HepG2 (cell line): ENCODE data around the gene MOB4.

ENCODE experiments used
- CEBPB ChIP-seq: IDR thresholded peaks from 2 replicates; pipeline ENCODE4 v1.6.1; 2011; ENCODE audit warnings: low read depth, low read length, improper control_type of control experiment, borderline replicate concordance
- MYNN ChIP-seq: sonication (generic); formaldehyde crosslinking; IDR thresholded peaks from 2 replicates; pipeline ENCODE4 v1.4.0; 2020; ENCODE audit warnings: mild to moderate bottlenecking, low read depth, missing genetic modification reagents
- POLR2A ChIP-seq, 2 experiments: IDR thresholded peaks; 2 replicates each; pipeline ENCODE4 v1.6.1; 2011; ENCODE audit warnings: low read depth in 2 of 2, low read length in 2 of 2, mild to moderate bottlenecking in 1 of 2, moderate library complexity in 1 of 2; ENCODE audit not compliant: insufficient read depth in 1 of 2
- RBAK ChIP-seq: sonication (generic); formaldehyde crosslinking; IDR thresholded peaks from 2 replicates; pipeline ENCODE4 v1.5.1; 2020; ENCODE audit warnings: mild to moderate bottlenecking, missing genetic modification reagents
- ZNF468 ChIP-seq: sonication (generic); formaldehyde crosslinking; IDR thresholded peaks from 2 replicates; pipeline ENCODE4 v1.8.0; 2022; ENCODE audit warnings: mild to moderate bottlenecking, moderate library complexity, missing genetic modification reagents
- TF ChIP-seq, protein P1 (sequence below): IDR thresholded peaks from 2 replicates; pipeline ENCODE4 v1.6.1; 2012; ENCODE audit warnings: inconsistent platforms

DNA sequence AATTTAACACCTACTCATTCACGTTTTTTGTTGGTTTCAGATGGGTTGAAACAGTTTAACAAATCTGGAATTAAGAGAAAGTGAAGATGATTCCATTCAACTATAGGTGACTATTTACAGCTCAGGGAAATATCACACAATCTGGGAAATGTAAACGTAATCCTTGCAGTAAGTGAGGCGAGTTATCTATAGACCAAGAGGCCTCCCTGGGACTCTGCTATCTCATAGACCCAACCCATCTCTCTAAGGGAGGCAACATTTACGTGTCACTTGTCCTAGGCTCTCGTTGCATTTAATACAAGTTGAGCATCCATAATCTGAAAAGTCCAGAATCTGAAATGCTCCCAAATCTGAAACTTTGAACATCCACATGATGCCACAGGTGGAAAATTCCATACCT, 2.0 kb upstream of the MOB4 start:
- TF ChIP-seq MYNN (CRISPR knock-in tag), result no peak
- TF ChIP-seq, protein P1, sequence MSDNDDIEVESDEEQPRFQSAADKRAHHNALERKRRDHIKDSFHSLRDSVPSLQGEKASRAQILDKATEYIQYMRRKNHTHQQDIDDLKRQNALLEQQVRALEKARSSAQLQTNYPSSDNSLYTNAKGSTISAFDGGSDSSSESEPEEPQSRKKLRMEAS, result no peak
- no peak for TF ChIP-seq CEBPB
- no peak for TF ChIP-seq POLR2A (IDR thresholded peaks at IDR 0.05; ENCODE audit: insufficient read depth in 1 of 2, low read depth in 2 of 2, low read length in 2 of 2)
- no peak for TF ChIP-seq RBAK
- no peak for TF ChIP-seq ZNF468 (CRISPR knock-in tag)
